Endothelial cell of umbilical vein (primary cell): ENCODE measurements around the gene VPREB3. TPM values are rescaled to one million over a fixed set of nuclear protein-coding genes. Genes with fewer than 3 reads are reported as not detected.

ENCODE experiments used
- BruUV-seq: library from RNA; stranded (reverse); fragments of 400-500 nt; replicated peaks from 2 replicates; lab custom pipeline; 2021; lab: Mats Ljungman, UMichigan
- CTCF ChIA-PET: fragments of 300-600, 350-600 bp; sonication (Branson Sonifier 250); formaldehyde crosslinking; loops from one replicate; lab custom pipeline; 2021; ENCODE audit warnings: antibody characterized with exemption, inconsistent platforms; lab: Charles Lee
- POLR2A ChIA-PET: fragments of 300-600, 350-600 bp; sonication (Branson Sonifier 250); formaldehyde crosslinking; loops from one replicate; lab custom pipeline; 2021; ENCODE audit warnings: antibody characterized with exemption, inconsistent platforms; lab: Charles Lee
- DNase-seq: peaks from one replicate; pipeline ENCODE4 v3.0.0-alpha.2; 2011; ENCODE audit warnings: low read depth, low spot score
- FAIRE-seq: peaks from 2 replicates; lab custom pipeline; 2011; peaks lifted over from hg19 to GRCh38; lab: Jason Lieb, UNC
- H2AFZ ChIP-seq: 2 replicates; pipeline ENCODE4 v1.6.0; 2012; ENCODE audit warnings: low read depth, low read length, control low read depth, inconsistent platforms
- H3K27ac ChIP-seq: 2 replicates; pipeline ENCODE4 v1.5.1; 2011; ENCODE audit warnings: low read depth, mild to moderate bottlenecking, control low read depth, low read length, moderate library complexity; ENCODE audit not compliant: insufficient read depth
- H3K27me3 ChIP-seq, 2 experiments: 2 replicates each; pipeline versions ENCODE4 v1.6.0 to v1.6.1; 2011; ENCODE audit warnings: low read length in 2 of 2, mixed read lengths in 1 of 2; ENCODE audit not compliant: control insufficient read depth in 2 of 2, insufficient read depth in 2 of 2
- H3K36me3 ChIP-seq, 2 experiments: 2 replicates in 1 of 2; 3 replicates in 1 of 2; pipeline ENCODE4 v1.5.1; 2011; ENCODE audit warnings: low read length in 2 of 2, mild to moderate bottlenecking in 1 of 2, moderate library complexity in 1 of 2; ENCODE audit not compliant: control insufficient read depth in 2 of 2, insufficient read depth in 2 of 2; ENCODE audit errors: extremely low read depth in 1 of 2
- H3K4me1 ChIP-seq: 3 replicates; pipeline ENCODE4 v1.5.1; 2011; ENCODE audit warnings: mild to moderate bottlenecking, low read length; ENCODE audit not compliant: control insufficient read depth, insufficient read depth; ENCODE audit errors: extremely low read depth
- H3K4me2 ChIP-seq: 2 replicates; pipeline ENCODE4 v1.6.1; 2011; ENCODE audit warnings: low read length, control low read depth, mixed read lengths; ENCODE audit not compliant: insufficient read depth
- H3K4me3 ChIP-seq, 3 experiments: fragments of 200-600 bp in 1 of 3; sonication (generic), shearing (Covaris generic) in 1 of 3; replicated peaks in 1 of 3; 2 replicates each; pipeline ENCODE4 v1.5.1; 2011 to 2016; ENCODE audit warnings: control low read depth in 3 of 3, low read length in 3 of 3, mild to moderate bottlenecking in 2 of 3, inconsistent platforms in 1 of 3, low read depth in 1 of 3, moderate library complexity in 1 of 3; ENCODE audit not compliant: insufficient read depth in 1 of 3
- H3K79me2 ChIP-seq: 2 replicates; pipeline ENCODE4 v1.6.0; 2012; ENCODE audit warnings: low read length, inconsistent platforms; ENCODE audit not compliant: control insufficient read depth, insufficient read depth
- H3K9ac ChIP-seq: replicated peaks from 2 replicates; pipeline ENCODE3; 2011; ENCODE audit warnings: low read length, control low read depth; ENCODE audit not compliant: insufficient read depth; ENCODE audit errors: extremely low read depth
- H3K9me1 ChIP-seq: replicated peaks from 3 replicates; pipeline ENCODE4 v1.6.0; 2011; ENCODE audit warnings: mild to moderate bottlenecking, low read length; ENCODE audit not compliant: control insufficient read depth, insufficient read depth; ENCODE audit errors: extremely low read depth
- H3K9me3 ChIP-seq: replicated peaks from 2 replicates; pipeline ENCODE4 v1.5.1; 2012; ENCODE audit warnings: low read length, inconsistent platforms; ENCODE audit not compliant: control insufficient read depth, insufficient read depth
- H4K20me1 ChIP-seq: replicated peaks from 2 replicates; pipeline ENCODE3; 2011; ENCODE audit warnings: mild to moderate bottlenecking, low read length; ENCODE audit not compliant: control insufficient read depth, insufficient read depth; ENCODE audit errors: extremely low read depth
- GATA2 ChIP-seq: IDR thresholded peaks from 2 replicates; pipeline ENCODE4 v1.7.0; 2011; ENCODE audit warnings: low read depth, mild to moderate bottlenecking, moderate library complexity, mixed read lengths, low read length; ENCODE audit not compliant: insufficient read length, insufficient read depth
- JUN ChIP-seq: IDR thresholded peaks from 2 replicates; pipeline ENCODE4 v1.6.1; 2011; ENCODE audit warnings: borderline replicate concordance, low read depth; ENCODE audit not compliant: insufficient read length, insufficient read depth
- POLR2A ChIP-seq: IDR thresholded peaks from 2 replicates; pipeline ENCODE4 v1.6.1; 2012; ENCODE audit warnings: low read depth, mild to moderate bottlenecking, control low read depth, low read length
- POLR2AphosphoS5 ChIP-seq: IDR thresholded peaks from 2 replicates; pipeline ENCODE4 v1.6.1; 2012; ENCODE audit warnings: low read depth, mild to moderate bottlenecking, control low read depth, low read length, moderate library complexity; ENCODE audit not compliant: insufficient read depth
- dilution Hi-C: fragments of 300-500 bp; cut with MboI; formaldehyde crosslinking; loops from one replicate; pipeline ENCODE4 v1.15.0; 2019; ENCODE audit warnings: low sequenced_read_pairs; ENCODE audit not compliant: extremely low pct_ligation_motif_present
- intact Hi-C: fragments of 100-400 bp; cut with micrococcal nuclease; formaldehyde crosslinking; loops from one replicate; pipeline ENCODE4 v1.10.0; 2022
- polyA plus RNA-seq, 4 experiments: library from polyadenylated mRNA; depleted of rRNA in 3 of 4; stranded (reverse) in 3 of 4; unstranded in 1 of 4; fragments of >200 nt; gene quantifications; 2 replicates each; pipeline versions ENCODE4 v1.2.1 to v1.2.3, GENCODE V29; 2011 to 2012; ENCODE audit warnings: missing spikeins in 1 of 4
- total RNA-seq: library from RNA; stranded (reverse); gene quantifications from 2 replicates; pipeline ENCODE4 v1.2.3, GENCODE V29; 2021
- TF ChIP-seq, protein P1 (sequence below): IDR thresholded peaks from 2 replicates; pipeline ENCODE4 v1.6.1; 2011; ENCODE audit not compliant: insufficient read depth, insufficient read length
- TF ChIP-seq, protein P2 (sequence below), 2 donors: IDR thresholded peaks; 1 replicate in 1 of 2; 2 replicates in 1 of 2; pipeline ENCODE4 v1.5.1; 2011; ENCODE audit warnings: low read length in 2 of 2, mild to moderate bottlenecking in 2 of 2, moderate library complexity in 2 of 2, control low read depth in 1 of 2, inconsistent platforms in 1 of 2, low read depth in 1 of 2; ENCODE audit not compliant: insufficient read depth in 1 of 2; ENCODE audit errors: extremely low read depth in 1 of 2

The VPREB3 gene
- total and polyA plus RNA-seq, 2 donors (not counting 3 experiments of a cell fraction or from before 2014, with no cell fraction given), result not detected

DNA sequence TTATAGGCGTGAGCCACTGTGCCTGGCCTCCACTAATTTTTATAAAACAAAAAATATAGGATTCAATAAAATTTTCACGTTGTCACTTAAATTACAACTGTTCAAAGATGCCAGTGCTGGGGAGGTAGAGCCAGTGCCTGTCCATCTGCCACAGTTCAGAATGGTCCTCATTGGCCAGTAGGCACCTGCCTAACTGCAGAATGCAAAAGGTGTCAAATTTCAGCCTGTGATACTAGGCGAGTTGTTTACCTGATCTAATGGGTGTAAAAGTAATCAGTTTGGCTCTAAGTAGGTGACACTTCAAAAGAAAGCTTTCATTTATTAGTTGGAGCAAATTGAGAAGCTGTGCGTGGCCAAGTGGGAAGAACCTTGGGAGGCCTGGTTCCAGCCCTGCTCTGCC is 34.9 kb upstream of the VPREB3 start:
- H3K27ac ChIP-seq, result no peak overlapping the region
- no peaks in the 10 kb centered on the region for H3K27me3 ChIP-seq
- DNase-seq, result no peak
- TF ChIP-seq, protein P1, sequence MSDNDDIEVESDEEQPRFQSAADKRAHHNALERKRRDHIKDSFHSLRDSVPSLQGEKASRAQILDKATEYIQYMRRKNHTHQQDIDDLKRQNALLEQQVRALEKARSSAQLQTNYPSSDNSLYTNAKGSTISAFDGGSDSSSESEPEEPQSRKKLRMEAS, result no peak
- TF ChIP-seq GATA2, result no peak
- TF ChIP-seq JUN, result no peak
- TF ChIP-seq POLR2A, result no peak
- TF ChIP-seq, protein P2, sequence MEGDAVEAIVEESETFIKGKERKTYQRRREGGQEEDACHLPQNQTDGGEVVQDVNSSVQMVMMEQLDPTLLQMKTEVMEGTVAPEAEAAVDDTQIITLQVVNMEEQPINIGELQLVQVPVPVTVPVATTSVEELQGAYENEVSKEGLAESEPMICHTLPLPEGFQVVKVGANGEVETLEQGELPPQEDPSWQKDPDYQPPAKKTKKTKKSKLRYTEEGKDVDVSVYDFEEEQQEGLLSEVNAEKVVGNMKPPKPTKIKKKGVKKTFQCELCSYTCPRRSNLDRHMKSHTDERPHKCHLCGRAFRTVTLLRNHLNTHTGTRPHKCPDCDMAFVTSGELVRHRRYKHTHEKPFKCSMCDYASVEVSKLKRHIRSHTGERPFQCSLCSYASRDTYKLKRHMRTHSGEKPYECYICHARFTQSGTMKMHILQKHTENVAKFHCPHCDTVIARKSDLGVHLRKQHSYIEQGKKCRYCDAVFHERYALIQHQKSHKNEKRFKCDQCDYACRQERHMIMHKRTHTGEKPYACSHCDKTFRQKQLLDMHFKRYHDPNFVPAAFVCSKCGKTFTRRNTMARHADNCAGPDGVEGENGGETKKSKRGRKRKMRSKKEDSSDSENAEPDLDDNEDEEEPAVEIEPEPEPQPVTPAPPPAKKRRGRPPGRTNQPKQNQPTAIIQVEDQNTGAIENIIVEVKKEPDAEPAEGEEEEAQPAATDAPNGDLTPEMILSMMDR (IDR thresholded peaks at IDR 0.05; ENCODE audit: extremely low read depth in 1 of 2, insufficient read depth in 1 of 2, low read depth in 1 of 2, low read length in 2 of 2), result no peak
- no peak for TF ChIP-seq POLR2AphosphoS5
- ChIA-PET CTCF (interaction anchor here (0.9 to 2.9 kb wide), 7 partner anchors 10 to 61 kb away, joined by 3 to 10 read pairs (median 6); partner anchors contain the start of gene MMP11), POLR2A (no interaction called here)
- no peak overlapping the region for H3K4me2 ChIP-seq
- peaks cover 13% of the 10 kb centered on the region for H3K4me1 ChIP-seq
- no peaks in the 10 kb centered on the region for H3K9me1 ChIP-seq
- dilution Hi-C loops, result no loop called here
- no peak overlapping the region for H2AFZ ChIP-seq
- no peak overlapping the region for H3K4me3 ChIP-seq
- intact Hi-C loops, result loop anchor here (5.0 kb wide), 1 partner anchor 48 kb away; the partner anchor contains the start of gene DERL3
- H4K20me1 ChIP-seq, result peaks cover 2% of the 10 kb centered on the region
- no peak for FAIRE-seq
- peaks cover 0 to 15% of the 10 kb centered on the region in 2 experiments for H3K36me3 ChIP-seq
- no peak overlapping the region for H3K9ac ChIP-seq
- no TSS peak for BruUV-seq
- H3K9me3 ChIP-seq, result no peaks in the 10 kb centered on the region
- H3K79me2 ChIP-seq, result peaks cover 57% of the 10 kb centered on the region
